Astrocyte (in vitro differentiated cells and primary cell): ENCODE results near the gene TYMS.

ENCODE experiments used
- EZH2 ChIP-seq: IDR thresholded peaks from 2 replicates; pipeline ENCODE4 v1.6.1; 2012; ENCODE audit warnings: mild to moderate bottlenecking, low read length, inconsistent platforms; ENCODE audit not compliant: insufficient read depth
- TF ChIP-seq, protein P1 (sequence below): IDR thresholded peaks from 2 replicates; pipeline ENCODE4 v1.5.1; 2011; ENCODE audit warnings: low read depth, mild to moderate bottlenecking, inconsistent platforms, low read length, moderate library complexity; ENCODE audit not compliant: insufficient read depth

DNA sequence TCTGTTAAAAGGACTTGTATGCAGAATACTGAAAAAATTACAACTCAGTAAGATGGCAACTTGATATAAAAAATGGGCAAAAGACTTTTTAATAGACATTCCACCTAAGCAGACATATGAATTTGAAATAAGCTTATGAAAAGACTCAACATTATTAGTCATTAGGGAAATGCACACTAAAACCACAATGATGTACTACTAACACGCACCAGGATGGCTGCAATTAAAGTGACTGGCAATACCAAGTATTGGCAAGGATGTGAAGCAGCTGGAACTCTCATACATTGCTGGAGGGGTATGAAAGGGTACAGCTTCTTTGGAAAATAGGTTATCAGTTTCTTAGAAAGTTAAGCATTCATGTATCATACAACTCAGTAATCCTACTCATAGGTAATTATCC lies 58.2 kb downstream of the TYMS start:
- TF ChIP-seq, protein P1, sequence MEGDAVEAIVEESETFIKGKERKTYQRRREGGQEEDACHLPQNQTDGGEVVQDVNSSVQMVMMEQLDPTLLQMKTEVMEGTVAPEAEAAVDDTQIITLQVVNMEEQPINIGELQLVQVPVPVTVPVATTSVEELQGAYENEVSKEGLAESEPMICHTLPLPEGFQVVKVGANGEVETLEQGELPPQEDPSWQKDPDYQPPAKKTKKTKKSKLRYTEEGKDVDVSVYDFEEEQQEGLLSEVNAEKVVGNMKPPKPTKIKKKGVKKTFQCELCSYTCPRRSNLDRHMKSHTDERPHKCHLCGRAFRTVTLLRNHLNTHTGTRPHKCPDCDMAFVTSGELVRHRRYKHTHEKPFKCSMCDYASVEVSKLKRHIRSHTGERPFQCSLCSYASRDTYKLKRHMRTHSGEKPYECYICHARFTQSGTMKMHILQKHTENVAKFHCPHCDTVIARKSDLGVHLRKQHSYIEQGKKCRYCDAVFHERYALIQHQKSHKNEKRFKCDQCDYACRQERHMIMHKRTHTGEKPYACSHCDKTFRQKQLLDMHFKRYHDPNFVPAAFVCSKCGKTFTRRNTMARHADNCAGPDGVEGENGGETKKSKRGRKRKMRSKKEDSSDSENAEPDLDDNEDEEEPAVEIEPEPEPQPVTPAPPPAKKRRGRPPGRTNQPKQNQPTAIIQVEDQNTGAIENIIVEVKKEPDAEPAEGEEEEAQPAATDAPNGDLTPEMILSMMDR, result no peak
- TF ChIP-seq EZH2, result no peak
